HG02678 (cell line): ENCODE results near the gene PTP4A2.
"Not testable (repeated sequence)": the region's sequence is repeated elsewhere in the genome, so short reads cannot be mapped to it uniquely, and the experiment has no call there.

Experiments used
- ATAC-seq: cut with Tn5 transposase; IDR thresholded peaks from one replicate; pipeline ENCODE4 v1.9.1; 2021; ENCODE audit warnings: mild to moderate bottlenecking, moderate library complexity; ENCODE audit not compliant: unreplicated experiment

Gene PTP4A2

DNA sequence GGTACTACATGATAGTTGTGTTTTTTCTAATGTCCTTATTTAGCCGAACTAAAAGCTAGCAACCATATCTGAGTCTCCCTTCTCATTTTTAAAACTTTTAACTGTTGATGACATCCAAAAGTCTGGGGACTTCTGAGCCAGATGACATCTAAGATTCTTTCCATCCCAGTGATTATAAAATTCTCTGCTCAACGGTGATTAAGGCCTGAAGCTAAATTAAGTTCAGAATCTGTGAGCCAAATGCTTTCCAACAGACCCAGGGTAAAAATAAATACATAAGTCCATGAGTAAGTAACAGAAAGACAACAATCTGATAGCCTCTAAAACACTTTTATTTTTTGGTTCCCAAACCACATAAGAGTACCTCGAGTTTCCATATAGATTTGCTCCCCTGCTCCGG lies 13.1 kb upstream of the PTP4A2 start:
- no peak for ATAC-seq

DNA sequence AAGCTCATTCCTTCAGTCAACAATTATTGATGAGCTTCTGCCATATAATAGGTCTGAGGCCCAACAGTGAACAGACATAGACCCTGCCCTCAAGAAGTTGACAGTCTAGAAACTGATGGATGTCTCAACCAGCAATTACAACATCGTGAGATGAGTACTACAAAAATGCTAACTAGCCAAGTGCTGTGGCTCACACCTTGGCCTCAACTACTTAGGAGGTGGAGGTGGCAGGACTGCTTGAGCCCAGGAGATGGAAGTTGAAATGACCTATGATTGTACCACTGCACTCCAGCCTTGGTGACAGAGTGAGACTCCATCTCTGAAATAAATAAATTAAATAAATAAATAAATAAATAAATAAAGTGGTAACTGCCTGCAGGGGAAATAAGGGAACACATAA lies 11.7 kb upstream of the PTP4A2 start:
- no peak for ATAC-seq

GRCh38 chr1:31945677-31946076 lies 7.5 kb upstream of the PTP4A2 start:
- ATAC-seq = not testable (repeated sequence)

DNA sequence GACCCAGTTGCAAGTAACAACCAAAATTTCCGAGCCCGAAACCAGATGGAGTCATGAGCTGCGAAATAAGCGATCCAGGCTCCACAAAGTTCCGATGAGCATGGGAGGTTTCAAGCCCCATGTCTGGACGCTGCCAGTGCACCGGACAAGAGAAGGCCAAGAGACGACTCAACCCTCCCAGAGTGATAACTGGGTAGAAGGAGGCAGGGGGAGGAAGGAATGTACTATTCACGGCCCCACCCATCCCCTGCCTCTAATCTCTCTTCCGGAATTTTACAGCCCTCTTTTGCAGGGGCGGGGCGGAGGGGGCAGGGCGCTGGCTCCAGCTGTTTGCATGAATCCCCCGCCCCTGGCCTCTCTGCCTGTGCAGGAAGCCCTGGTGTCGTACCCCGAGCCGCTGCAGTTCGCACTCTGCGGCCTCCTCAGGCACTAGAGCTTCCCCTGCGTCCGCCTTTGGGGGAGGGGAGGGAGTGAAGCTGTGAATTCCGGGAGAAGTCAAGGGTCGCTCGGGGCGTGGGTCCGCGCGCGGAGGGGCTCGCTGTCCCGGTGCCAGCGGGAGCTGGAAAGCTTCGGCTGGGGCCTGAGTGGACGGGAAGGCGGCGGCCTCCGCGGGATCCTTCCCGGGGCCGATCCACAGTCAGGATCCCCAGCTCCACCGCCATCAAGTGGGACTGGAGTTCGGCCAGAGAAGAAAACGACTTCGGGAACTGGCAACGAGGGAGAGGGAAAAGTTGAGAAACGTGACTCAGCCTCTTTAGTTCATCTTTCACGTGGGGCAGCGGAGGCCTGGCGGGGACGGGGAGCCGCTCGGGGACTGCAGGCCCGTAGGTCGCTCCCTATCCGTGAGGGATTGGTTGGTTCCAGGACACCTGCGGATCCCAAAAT lies 6.3 kb upstream of the PTP4A2 start:
- ATAC-seq = peak; percentile 67

DNA sequence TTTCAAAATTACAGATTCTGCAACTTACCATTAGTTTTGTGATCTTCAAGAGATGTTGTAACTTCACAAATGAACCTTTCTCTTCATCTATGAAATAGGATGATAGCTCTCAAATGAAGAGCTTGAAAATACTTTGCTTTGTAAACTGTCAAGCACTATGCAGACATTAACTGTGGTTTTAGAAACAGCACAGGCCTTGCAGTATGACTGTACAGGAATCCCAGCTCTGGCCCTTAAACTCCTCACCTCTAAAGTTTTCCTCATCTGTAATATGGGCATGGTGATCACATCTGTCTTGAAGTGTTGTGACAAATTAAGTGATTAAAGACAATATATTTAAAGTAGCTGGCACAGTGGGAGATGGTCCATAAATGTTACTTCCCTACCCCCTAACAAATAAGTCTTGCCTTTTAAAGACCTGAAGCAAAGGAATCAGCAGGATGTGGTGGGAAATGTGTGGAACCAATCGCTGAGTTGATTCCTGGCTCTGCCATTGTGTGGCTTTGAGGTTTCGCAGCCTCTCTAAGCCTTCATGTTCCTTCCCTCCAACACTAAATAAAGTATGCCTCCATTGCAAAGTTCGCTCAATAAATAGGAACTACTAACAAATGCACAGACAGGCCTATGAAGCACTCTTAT lies 5.5 kb upstream of the PTP4A2 start:
- no peak for ATAC-seq

DNA sequence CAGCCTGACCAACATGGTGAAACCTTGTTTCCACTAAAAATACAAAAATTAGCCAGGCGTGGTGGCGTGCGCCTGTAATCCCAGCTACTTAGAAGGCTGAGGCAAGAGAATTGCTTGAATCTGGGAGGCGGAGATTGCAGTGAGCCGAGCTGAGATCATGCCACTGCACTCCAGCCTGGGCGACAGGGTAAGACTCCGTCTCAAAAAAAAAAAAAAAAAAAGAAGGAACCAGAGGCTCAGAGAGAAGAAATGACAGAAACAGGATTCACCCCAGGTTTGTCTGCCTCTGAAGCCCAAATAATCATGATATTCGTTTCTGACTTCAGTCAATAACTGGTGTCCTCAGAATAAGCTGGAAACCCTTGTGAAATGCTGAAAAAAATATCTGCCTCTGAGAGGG lies 3.9 kb upstream of the PTP4A2 start:
- ATAC-seq = not testable (repeated sequence)

DNA sequence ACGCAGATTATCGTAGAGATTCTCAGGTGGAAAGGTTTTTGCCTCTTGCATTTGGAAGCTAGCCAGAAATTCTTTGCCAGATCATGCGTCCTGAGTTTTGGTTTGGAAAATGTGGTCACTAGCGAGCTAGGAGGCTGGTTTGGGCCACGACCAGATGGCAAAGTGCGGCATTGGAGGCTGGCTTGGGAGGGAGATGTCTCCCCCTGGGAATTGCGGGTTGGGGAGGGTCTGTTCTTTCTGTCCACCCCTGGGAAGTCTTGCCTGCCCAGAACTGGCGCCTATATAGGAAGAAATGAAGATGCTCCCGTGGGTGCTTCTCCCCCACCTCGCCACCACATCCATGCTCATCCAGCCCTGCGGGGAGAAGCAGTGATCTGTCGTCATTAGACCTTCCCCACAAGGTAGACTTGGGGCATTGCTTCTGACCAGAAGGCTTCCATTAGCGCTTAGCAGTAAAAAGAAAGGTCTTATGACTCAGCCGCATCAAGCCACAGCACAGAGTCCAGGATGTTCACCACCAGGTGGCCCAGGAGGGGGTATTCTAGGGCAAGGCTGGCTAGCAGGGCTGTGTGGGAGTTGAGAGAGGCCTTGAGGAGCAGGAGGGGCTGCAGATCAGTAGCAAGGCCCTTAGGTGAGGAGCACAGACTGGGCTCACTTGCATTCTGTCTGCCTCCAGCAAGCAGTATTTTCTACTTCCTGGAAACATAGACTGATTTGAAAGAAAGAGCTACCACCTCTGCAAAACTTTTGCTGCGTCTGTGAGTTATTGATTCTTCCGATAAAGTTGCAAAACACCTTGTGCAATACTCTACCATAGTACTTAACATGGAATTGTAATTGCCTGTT lies 1.5 kb upstream of the PTP4A2 start:
- peak; percentile 23 for ATAC-seq

DNA sequence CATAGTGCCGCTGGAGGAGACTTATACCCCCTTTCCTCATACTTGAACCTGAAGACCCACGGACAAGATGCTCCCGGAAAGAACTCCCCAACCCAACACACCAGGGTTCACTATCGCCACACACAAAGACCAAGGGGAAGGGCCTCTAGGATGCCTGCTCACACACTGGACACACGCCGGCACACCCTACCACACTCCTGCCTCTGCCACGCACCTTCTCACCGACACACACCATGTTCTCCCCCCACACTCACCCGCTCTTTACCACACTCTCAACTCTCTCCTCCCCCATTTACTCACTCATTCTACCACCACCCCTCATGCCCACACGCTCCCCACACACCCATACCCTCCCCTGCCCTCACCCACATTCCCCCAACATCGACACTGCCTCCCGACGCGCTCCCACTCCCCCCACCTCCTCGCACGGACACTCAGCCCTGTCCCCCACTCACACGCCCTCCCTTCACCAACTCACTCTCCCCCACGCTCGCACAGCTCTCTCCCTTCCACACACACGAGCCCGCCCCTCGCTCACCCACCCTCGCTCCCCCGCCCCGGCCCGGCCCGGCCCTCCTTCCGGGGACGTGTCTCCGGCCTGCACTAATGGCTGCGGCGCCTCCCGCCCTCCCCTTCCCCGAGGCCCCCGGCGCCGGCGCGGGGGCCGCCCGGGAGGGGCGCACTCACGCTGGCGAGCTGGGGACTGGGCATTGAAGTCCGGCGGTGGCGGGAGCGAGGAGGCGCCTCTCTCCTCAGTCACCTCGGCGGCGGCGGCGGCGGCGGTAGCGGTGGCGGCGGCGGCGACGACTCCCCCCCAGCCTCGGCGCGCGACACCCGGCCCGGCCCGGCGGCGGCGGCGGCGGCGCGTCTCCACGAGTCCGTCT lies 626 bp downstream of the PTP4A2 start:
- peak; percentile 27 for ATAC-seq

DNA sequence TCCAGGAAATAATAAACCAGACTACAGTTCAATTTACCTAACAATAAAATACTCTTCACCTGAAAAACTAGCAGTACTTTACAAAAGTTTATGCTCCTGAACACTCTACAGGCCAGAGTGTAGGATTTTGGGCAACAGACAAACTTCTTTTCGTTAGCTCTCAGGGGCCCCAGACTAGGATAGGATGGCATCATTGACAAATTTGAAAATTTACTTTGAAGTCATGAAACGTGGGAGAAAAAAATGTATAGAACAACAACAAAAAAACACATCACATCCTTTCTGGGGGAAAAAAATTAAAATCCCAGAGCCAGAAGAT lies 1.2 kb downstream of the PTP4A2 start:
- no peak for ATAC-seq

- no peak for ATAC-seq
These were observed 1.7 kb downstream of the PTP4A2 start for GRCh38 chr1:31936278-31936980.

DNA sequence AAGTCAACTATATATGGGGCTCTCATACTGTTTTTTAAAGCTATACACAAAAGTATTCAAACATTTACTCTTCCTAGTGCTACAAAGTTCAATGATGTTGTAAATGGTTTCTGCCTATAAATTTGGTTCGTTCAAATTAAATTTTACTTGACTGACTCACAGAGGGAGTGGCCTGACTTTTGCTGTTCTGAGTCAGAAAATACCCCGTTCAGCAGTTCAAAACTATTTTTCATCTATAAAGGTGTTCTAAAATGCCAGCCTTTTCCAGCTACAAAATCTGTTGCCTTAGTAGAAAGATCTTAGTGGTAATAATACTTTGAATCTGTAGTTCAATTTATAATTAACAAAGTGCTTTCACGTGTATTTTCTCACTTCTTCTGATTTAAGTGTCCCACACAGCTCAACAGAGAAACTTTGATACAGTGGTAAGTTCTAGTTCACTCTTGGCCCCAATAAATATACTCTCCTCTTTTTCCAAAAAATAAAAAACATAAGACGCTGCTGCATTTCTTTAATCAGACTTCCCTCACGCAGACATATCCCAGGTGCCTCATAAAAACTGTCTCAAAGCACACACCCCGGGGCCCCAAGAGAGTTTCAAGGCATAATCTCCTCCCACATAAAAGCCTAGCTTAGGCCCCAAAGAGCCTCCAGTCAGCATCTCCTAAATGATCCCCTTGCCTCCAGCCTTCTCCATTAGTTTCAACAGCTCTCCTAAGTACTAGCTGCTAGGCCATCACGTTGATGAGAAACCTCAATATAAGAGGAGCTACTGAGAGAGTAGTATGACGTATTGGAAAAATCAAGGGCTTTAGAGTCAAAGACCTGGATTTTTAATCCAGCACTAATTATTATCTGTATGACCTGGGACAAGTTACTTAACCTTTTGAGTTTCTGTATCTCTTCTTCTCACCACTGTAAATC lies 3.2 kb downstream of the PTP4A2 start:
- no peak for ATAC-seq

- no peak for ATAC-seq
These were observed 5.5 kb downstream of the PTP4A2 start for GRCh38 chr1:31932491-31933316.

GRCh38 chr1:31931593-31932225 lies 6.5 kb downstream of the PTP4A2 start:
- ATAC-seq = no peak

- no peak for ATAC-seq
These were observed 7.2 kb downstream of the PTP4A2 start for GRCh38 chr1:31930836-31931592.

DNA sequence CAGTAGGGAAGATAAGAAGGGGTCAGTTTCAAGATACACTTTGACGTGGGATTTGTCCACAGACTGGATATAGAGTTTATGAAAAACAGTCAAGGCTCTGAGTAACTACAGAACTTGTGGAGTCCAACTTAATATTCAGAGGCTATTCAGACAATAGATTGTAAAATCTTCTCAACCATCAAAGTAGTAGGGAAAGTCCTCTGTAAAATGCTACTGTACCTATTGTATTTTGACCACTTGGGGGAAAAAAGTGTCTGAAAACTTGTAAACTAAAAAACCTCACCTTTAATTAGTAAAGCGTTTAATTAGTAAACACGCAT lies 10.5 kb downstream of the PTP4A2 start:
- ATAC-seq = no peak

- ATAC-seq = no peak
These were observed 11.1 kb downstream of the PTP4A2 start for GRCh38 chr1:31926853-31927660.
